Panc1 (cell line): Measurements from ENCODE around the gene CEACAM3. TPM values are rescaled to one million over a fixed set of nuclear protein-coding genes. Genes with fewer than 3 reads are reported as not detected.

Experiments
- ATAC-seq: fragments of 200-7000 bp; cut with Tn5 transposase; 2 replicates; pipeline ENCODE4 v1.9.1; 2020; ENCODE audit warnings: mild to moderate bottlenecking, moderate library complexity
- BruUV-seq: library from RNA; stranded (reverse); fragments of 400-500 nt; replicated peaks from 2 replicates; lab custom pipeline; 2021; lab: Mats Ljungman, UMichigan
- CTCF ChIA-PET: fragments of 300-600 bp; sonication (Branson Sonifier 250); formaldehyde crosslinking; loops from one replicate; lab custom pipeline; 2022; ENCODE audit warnings: antibody characterized with exemption; lab: Charles Lee
- POLR2A ChIA-PET: fragments of 300-600 bp; sonication (Branson Sonifier 250); formaldehyde crosslinking; loops from one replicate; lab custom pipeline; 2022; ENCODE audit warnings: antibody characterized with exemption; lab: Charles Lee
- DNase-seq: peaks from one replicate; pipeline ENCODE4 v3.0.0-alpha.2; 2010; ENCODE audit warnings: low read depth, low spot score
- H3K27ac ChIP-seq: 2 replicates; pipeline ENCODE4 v1.5.1; 2011; ENCODE audit warnings: mild to moderate bottlenecking, low read length, inconsistent platforms
- H3K27me3 ChIP-seq: fragments of 200-500 bp; sonication (Bioruptor generic); 2 replicates; pipeline ENCODE4 v1.6.0; 2014; ENCODE audit warnings: low read length, inconsistent platforms; ENCODE audit not compliant: control insufficient read depth, insufficient read depth
- H3K36me3 ChIP-seq: fragments of 200-500 bp; sonication (Bioruptor generic); 2 replicates; pipeline ENCODE4 v1.5.1; 2014; ENCODE audit warnings: inconsistent platforms, mild to moderate bottlenecking, low read length, moderate library complexity; ENCODE audit not compliant: control insufficient read depth, insufficient read depth
- H3K4me1 ChIP-seq: 2 replicates; pipeline ENCODE4 v1.5.1; 2011; ENCODE audit warnings: inconsistent platforms, mild to moderate bottlenecking, low read length, moderate library complexity; ENCODE audit not compliant: control insufficient read depth, insufficient read depth
- H3K4me3 ChIP-seq, 2 experiments: 2 replicates each; pipeline ENCODE4 v1.5.1; 2011 to 2012; ENCODE audit warnings: low read depth in 2 of 2, low read length in 2 of 2, mild to moderate bottlenecking in 2 of 2, inconsistent platforms in 1 of 2, moderate library complexity in 1 of 2
- H3K9me3 ChIP-seq: fragments of 200-500 bp; sonication (Bioruptor generic); 2 replicates; pipeline ENCODE4 v1.5.1; 2014; ENCODE audit warnings: low read depth, mild to moderate bottlenecking, inconsistent platforms, low read length, moderate library complexity; ENCODE audit not compliant: control insufficient read depth, insufficient read depth
- CTCF ChIP-seq: fragments of 450-650 bp; IDR thresholded peaks from 2 replicates; pipeline ENCODE4 v1.5.1; 2017; ENCODE audit warnings: mild to moderate bottlenecking
- POLR2AphosphoS5 ChIP-seq: IDR thresholded peaks from 2 replicates; pipeline ENCODE4 v1.6.1; 2012; ENCODE audit warnings: mild to moderate bottlenecking, low read depth, low read length, moderate library complexity
- SIN3A ChIP-seq: IDR thresholded peaks from 2 replicates; pipeline ENCODE4 v1.6.1; 2012; ENCODE audit warnings: low read depth, mild to moderate bottlenecking, low read length, moderate library complexity, borderline replicate concordance; ENCODE audit not compliant: insufficient read depth
- TCF7L2 ChIP-seq: IDR thresholded peaks from 2 replicates; pipeline ENCODE4 v1.6.1; 2011; ENCODE audit warnings: mild to moderate bottlenecking, low read depth, low read length, inconsistent platforms
- in situ Hi-C: cut with HindIII; loops from 2 replicates; pipeline ENCODE4 v1.10.0; 2016; ENCODE audit warnings: low sequenced_read_pairs, low pct_unique_long_range_greater_than_20kb
- intact Hi-C: fragments of 100-400 bp; cut with micrococcal nuclease; formaldehyde crosslinking; loops from one replicate; pipeline ENCODE4 v1.10.0; 2022; ENCODE audit not compliant: unreplicated experiment
- total RNA-seq: library from RNA; stranded (reverse); gene quantifications from one replicate; pipeline ENCODE4 v1.2.1, GENCODE V29; 2021; ENCODE audit not compliant: unreplicated experiment
- TF ChIP-seq, protein P1 (sequence below), 2 experiments: IDR thresholded peaks; 2 replicates each; pipeline ENCODE4 v1.6.1; 2011 to 2012; ENCODE audit warnings: low read depth in 2 of 2, control low read depth in 1 of 2, low read length in 1 of 2, mild to moderate bottlenecking in 1 of 2, moderate library complexity in 1 of 2; ENCODE audit not compliant: insufficient read depth in 1 of 2

CEACAM3 gene
- total RNA-seq, 1 experiment from 2014 or later = not detected

DNA sequence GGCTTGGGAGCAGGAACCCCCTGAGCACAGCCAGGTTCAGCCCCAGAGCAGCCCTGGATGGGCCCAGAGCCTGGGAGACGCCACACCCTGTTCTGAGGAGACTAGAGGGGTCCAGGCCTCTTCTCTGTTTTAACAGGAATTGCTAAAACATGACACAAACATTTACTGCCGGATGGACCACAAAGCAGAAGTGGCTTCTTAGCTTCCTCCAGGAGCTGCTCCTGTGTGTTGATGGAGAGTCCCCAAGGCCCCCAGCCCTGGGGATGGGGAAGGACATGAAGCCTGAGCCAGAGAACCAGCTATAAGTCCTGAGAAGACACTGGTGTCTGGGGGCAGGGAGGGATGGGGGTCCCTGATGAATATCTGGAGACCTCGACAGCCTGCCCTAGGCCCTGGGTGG is 14.6 kb downstream of the CEACAM3 start:
- TF ChIP-seq, protein P1, sequence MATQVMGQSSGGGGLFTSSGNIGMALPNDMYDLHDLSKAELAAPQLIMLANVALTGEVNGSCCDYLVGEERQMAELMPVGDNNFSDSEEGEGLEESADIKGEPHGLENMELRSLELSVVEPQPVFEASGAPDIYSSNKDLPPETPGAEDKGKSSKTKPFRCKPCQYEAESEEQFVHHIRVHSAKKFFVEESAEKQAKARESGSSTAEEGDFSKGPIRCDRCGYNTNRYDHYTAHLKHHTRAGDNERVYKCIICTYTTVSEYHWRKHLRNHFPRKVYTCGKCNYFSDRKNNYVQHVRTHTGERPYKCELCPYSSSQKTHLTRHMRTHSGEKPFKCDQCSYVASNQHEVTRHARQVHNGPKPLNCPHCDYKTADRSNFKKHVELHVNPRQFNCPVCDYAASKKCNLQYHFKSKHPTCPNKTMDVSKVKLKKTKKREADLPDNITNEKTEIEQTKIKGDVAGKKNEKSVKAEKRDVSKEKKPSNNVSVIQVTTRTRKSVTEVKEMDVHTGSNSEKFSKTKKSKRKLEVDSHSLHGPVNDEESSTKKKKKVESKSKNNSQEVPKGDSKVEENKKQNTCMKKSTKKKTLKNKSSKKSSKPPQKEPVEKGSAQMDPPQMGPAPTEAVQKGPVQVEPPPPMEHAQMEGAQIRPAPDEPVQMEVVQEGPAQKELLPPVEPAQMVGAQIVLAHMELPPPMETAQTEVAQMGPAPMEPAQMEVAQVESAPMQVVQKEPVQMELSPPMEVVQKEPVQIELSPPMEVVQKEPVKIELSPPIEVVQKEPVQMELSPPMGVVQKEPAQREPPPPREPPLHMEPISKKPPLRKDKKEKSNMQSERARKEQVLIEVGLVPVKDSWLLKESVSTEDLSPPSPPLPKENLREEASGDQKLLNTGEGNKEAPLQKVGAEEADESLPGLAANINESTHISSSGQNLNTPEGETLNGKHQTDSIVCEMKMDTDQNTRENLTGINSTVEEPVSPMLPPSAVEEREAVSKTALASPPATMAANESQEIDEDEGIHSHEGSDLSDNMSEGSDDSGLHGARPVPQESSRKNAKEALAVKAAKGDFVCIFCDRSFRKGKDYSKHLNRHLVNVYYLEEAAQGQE (IDR thresholded peaks at IDR 0.05; ENCODE audit: insufficient read depth in 1 of 2, low read depth in 2 of 2, low read length in 1 of 2) = no peak
- TF ChIP-seq TCF7L2 (no peak), SIN3A (no peak), POLR2AphosphoS5 (no peak), CTCF (no peak)
- H3K4me1 ChIP-seq = no peaks in the 10 kb centered on the region

DNA sequence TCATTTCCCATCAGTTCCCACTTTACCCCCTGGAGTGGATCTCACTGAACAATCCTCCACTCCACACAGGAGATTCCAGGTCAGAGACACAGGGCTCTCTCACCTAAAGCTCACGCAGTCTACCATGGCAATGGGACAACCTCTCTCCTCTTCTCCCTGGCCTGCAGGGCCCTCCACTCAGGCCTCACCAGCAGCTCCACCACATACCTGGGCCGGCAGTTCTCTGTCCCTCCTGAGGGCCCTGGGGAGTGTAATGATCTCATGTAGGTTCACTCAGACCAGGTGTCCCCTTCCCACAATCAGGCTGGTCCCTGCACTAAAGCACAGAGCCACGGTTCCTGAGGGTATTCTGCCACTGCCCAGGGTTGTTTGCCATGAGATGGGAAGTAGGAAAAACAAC is 15.6 kb downstream of the CEACAM3 start:
- ChIA-PET CTCF (no interaction called here), POLR2A (no interaction called here)
- no peak for TF ChIP-seq SIN3A
- TF ChIP-seq, protein P1 (IDR thresholded peaks at IDR 0.05; ENCODE audit: insufficient read depth in 1 of 2, low read depth in 2 of 2, low read length in 1 of 2) = no peak
- TF ChIP-seq TCF7L2 = no peak
- ATAC-seq = no peak
- no peaks in the 10 kb centered on the region for H3K36me3 ChIP-seq
- intact Hi-C loops = no loop called here
- DNase-seq = no peak
- in situ Hi-C loops = no loop called here
- no peaks in the 10 kb centered on the region for H3K9me3 ChIP-seq
- H3K4me1 ChIP-seq = no peaks in the 10 kb centered on the region
- no TSS peak for BruUV-seq
- H3K27ac ChIP-seq = no peak overlapping the region
- no peak overlapping the region for H3K4me3 ChIP-seq
- H3K27me3 ChIP-seq = no peaks in the 10 kb centered on the region

More for the DNA sequence above, 14.6 kb downstream of the CEACAM3 start:
- ChIA-PET POLR2A (no interaction called here), CTCF (interaction anchor here (0.6 kb wide), 1 partner anchor 9 kb away, joined by 7 read pairs; no protein-coding TSS in a partner anchor)
- H3K27me3 ChIP-seq = no peaks in the 10 kb centered on the region
- intact Hi-C loops (no loop called here), in situ Hi-C loops (no loop called here)
- DNase-seq (no peak), ATAC-seq (no peak)
- no peak overlapping the region for H3K27ac ChIP-seq
- no peak overlapping the region for H3K4me3 ChIP-seq
- no TSS peak for BruUV-seq
- H3K36me3 ChIP-seq = no peaks in the 10 kb centered on the region
- H3K9me3 ChIP-seq = no peaks in the 10 kb centered on the region
